HepG2 (cell line): ENCODE results near the gene GORASP2. TPM values are rescaled to one million over a fixed set of nuclear protein-coding genes. Genes with fewer than 3 reads are reported as not detected.
A peak's percentile ranks its signal among the peaks of the same experiment; 100 is the strongest.

Experiments used
- NBN ChIP-seq: fragments of 450-650 bp; conservative IDR thresholded peaks from 2 replicates; pipeline ENCODE4 v1.6.1; 2017
- PHF20 ChIP-seq: sonication (generic); formaldehyde crosslinking; IDR thresholded peaks from 2 replicates; pipeline ENCODE4 v1.5.0; 2020; ENCODE audit warnings: mild to moderate bottlenecking, missing genetic modification reagents
- RBM22 ChIP-seq: fragments of 200-400 bp; formaldehyde crosslinking; optimal IDR thresholded peaks from 2 replicates; pipeline ENCODE3; 2017; ENCODE audit warnings: mild to moderate bottlenecking, low read length, moderate library complexity
- polyA plus RNA-seq, 8 experiments: library from polyadenylated mRNA; depleted of rRNA in 3 of 8; stranded (reverse) in 7 of 8; unstranded in 1 of 8; fragments of >200 nt; fragmentation: Illumina TruSeq in 4 of 8; extraction: Trizol in 4 of 8; gene quantifications; 2 replicates each; pipeline versions ENCODE4 v1.2.1 to v1.2.3, GENCODE V29; 2011 to 2016; ENCODE audit warnings: low read depth in 4 of 8, missing spikeins in 1 of 8, mixed read lengths in 1 of 8; ENCODE audit not compliant: insufficient read depth in 1 of 8
- total RNA-seq, 5 experiments: library from RNA; depleted of rRNA; stranded (reverse); fragments of >200 nt; fragmentation: Illumina TruSeq; extraction: Trizol; gene quantifications; 2 replicates each; pipeline ENCODE4 v1.2.3, GENCODE V29; 2016; ENCODE audit warnings: low read depth in 1 of 5
- TF ChIP-seq, protein P1 (sequence below): sonication (generic); formaldehyde crosslinking; IDR thresholded peaks from 2 replicates; pipeline ENCODE4 v1.4.0; 2020; ENCODE audit warnings: mild to moderate bottlenecking, missing genetic modification reagents
- TF ChIP-seq, protein P2 (sequence below): IDR thresholded peaks from 2 replicates; pipeline ENCODE4 v1.6.1; 2016; ENCODE audit warnings: control low read depth
- TF ChIP-seq, protein P3 (sequence below), 2 experiments: sonication (generic) in 1 of 2; formaldehyde crosslinking in 1 of 2; IDR thresholded peaks; 2 replicates each; pipeline versions ENCODE4 v1.4.0 to v1.6.1; 2018 to 2020; ENCODE audit warnings: missing genetic modification reagents in 2 of 2, borderline replicate concordance in 1 of 2, low read depth in 1 of 2, mild to moderate bottlenecking in 1 of 2, missing biosample characterization in 1 of 2
- TF ChIP-seq, protein P4 (sequence below): sonication (generic); formaldehyde crosslinking; IDR thresholded peaks from 2 replicates; pipeline ENCODE4 v1.5.0; 2020; ENCODE audit warnings: mild to moderate bottlenecking, missing genetic modification reagents, moderate library complexity
- TF ChIP-seq, protein P5 (sequence below): IDR thresholded peaks from 2 replicates; pipeline ENCODE4 v1.6.1; 2016; ENCODE audit warnings: low read depth, missing genetic modification reagents, missing compliant biosample characterization

Gene GORASP2
- total and polyA plus RNA-seq, 2 of the 13 experiments (the other 11 are each of a cell fraction or from before 2014, with no cell fraction given) = 103 to 239 TPM

DNA sequence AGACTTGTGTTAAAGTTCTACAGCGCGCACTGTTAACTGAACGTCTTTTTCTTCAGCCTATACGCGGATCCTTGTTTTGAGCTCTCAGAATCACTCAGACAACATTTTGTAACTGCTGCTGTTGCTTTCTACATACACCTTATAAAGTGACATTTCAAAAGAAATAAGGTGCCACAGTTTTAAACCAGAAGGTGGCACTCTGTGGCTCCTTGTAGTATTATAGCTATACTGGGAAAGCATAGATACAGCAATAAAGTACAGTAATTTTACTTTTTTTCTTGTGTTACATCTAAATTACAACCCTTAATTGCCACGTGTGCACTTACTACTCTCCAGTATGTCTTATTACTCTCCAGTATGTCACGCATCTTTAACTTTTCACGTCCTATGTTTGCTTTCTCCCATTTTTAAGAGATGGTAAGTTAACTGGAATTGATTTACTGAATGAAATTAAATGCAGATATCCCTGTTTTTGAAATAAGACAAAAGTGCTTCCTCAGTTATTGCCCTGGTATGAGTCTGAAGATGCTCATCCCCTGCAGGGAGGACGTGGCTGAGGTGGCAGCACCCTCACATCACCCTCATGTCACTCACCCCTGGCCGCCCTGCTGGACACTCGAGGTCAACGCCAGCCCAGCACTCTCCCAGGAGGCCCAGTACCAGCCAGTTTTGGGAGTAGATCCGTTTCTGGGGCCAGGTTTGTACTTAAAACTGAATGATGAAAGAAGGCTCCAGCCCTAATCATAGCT lies 37.8 kb downstream of the GORASP2 start (continued):
- TF ChIP-seq, protein P1, sequence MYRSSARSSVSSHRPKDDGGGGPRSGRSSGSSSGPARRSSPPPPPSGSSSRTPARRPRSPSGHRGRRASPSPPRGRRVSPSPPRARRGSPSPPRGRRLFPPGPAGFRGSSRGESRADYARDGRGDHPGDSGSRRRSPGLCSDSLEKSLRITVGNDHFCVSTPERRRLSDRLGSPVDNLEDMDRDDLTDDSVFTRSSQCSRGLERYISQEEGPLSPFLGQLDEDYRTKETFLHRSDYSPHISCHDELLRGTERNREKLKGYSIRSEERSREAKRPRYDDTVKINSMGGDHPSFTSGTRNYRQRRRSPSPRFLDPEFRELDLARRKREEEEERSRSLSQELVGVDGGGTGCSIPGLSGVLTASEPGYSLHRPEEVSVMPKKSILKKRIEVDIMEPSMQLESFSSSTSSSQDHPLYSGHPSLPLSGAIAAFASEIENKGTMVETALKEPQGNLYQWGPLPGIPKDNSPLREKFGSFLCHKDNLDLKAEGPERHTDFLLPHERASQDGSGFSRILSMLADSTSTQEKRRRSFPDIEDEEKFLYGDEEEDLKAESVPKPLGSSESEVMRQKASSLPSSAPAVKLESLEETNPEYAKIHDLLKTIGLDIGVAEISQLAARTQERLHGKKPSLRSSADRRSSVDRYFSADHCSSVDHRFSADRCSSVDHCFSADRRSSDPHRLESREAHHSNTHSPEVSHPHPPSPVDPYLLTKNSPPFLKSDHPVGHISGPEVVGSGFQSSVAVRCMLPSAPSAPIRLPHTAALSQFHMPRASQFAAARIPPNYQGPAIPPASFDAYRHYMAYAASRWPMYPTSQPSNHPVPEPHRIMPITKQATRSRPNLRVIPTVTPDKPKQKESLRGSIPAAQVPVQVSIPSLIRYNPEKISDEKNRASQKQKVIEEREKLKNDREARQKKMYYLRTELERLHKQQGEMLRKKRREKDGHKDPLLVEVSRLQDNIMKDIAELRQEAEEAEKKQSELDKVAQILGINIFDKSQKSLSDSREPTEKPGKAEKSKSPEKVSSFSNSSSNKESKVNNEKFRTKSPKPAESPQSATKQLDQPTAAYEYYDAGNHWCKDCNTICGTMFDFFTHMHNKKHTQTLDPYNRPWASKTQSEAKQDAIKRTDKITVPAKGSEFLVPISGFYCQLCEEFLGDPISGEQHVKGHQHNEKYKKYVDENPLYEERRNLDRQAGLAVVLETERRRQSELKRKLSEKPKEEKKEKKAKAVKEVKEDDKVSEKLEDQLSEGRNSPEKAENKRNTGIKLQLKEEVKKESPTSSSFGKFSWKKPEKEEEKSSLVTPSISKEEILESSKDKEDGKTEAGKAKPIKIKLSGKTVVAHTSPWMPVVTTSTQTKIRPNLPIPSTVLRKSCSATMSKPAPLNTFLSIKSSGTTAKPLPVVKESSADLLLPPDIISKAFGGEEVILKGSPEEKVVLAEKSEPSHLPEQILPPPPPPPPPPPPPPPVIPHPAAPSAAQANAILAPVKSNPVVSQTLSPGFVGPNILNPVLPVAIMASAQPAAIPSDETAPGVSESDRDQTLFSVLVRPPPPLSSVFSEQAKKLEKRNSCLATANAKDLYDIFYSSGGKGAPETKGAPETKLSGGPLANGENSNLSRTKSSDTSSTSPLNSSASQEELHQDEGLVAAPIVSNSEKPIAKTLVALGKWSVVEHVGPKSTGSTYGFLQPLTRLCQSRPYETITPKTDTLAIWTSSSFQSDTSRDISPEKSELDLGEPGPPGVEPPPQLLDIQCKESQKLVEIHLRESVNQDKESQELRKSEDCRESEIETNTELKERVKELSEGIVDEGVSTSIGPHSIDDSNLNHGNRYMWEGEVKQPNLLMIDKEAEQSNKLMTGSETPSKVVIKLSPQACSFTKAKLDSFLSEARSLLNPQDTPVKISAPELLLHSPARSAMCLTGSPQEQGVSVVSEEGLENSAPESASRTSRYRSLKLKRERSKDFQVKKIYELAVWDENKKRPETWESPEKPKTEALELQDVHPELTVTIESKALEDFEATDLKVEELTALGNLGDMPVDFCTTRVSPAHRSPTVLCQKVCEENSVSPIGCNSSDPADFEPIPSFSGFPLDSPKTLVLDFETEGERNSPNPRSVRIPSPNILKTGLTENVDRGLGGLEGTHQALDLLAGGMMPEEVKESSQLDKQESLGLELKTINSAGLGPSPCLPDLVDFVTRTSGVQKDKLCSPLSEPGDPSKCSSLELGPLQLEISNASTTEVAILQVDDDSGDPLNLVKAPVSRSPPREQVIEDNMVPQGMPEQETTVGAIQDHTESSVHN (CRISPR knock-in tag) = no peak
- TF ChIP-seq, protein P2, sequence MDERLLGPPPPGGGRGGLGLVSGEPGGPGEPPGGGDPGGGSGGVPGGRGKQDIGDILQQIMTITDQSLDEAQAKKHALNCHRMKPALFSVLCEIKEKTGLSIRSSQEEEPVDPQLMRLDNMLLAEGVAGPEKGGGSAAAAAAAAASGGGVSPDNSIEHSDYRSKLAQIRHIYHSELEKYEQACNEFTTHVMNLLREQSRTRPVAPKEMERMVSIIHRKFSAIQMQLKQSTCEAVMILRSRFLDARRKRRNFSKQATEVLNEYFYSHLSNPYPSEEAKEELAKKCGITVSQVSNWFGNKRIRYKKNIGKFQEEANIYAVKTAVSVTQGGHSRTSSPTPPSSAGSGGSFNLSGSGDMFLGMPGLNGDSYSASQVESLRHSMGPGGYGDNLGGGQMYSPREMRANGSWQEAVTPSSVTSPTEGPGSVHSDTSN (CRISPR knock-in tag) = peak; percentile 37; the same call in 1 of the 2 replicates
- TF ChIP-seq, protein P3, sequence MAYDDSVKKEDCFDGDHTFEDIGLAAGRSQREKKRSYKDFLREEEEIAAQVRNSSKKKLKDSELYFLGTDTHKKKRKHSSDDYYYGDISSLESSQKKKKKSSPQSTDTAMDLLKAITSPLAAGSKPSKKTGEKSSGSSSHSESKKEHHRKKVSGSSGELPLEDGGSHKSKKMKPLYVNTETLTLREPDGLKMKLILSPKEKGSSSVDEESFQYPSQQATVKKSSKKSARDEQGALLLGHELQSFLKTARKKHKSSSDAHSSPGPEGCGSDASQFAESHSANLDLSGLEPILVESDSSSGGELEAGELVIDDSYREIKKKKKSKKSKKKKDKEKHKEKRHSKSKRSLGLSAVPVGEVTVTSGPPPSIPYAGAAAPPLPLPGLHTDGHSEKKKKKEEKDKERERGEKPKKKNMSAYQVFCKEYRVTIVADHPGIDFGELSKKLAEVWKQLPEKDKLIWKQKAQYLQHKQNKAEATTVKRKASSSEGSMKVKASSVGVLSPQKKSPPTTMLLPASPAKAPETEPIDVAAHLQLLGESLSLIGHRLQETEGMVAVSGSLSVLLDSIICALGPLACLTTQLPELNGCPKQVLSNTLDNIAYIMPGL (CRISPR knock-in tag; IDR thresholded peaks at IDR 0.05; ENCODE audit: borderline replicate concordance in 1 of 2, low read depth in 1 of 2) = peak in 1 of 2 experiments; percentile 32; a peak in 1 of 4 replicates
- TF ChIP-seq NBN (no peak), PHF20 (CRISPR knock-in tag) (no peak), RBM22 (peak; percentile 91)
- TF ChIP-seq, protein P4, sequence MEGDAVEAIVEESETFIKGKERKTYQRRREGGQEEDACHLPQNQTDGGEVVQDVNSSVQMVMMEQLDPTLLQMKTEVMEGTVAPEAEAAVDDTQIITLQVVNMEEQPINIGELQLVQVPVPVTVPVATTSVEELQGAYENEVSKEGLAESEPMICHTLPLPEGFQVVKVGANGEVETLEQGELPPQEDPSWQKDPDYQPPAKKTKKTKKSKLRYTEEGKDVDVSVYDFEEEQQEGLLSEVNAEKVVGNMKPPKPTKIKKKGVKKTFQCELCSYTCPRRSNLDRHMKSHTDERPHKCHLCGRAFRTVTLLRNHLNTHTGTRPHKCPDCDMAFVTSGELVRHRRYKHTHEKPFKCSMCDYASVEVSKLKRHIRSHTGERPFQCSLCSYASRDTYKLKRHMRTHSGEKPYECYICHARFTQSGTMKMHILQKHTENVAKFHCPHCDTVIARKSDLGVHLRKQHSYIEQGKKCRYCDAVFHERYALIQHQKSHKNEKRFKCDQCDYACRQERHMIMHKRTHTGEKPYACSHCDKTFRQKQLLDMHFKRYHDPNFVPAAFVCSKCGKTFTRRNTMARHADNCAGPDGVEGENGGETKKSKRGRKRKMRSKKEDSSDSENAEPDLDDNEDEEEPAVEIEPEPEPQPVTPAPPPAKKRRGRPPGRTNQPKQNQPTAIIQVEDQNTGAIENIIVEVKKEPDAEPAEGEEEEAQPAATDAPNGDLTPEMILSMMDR (CRISPR knock-in tag) = peak; percentile 36
- TF ChIP-seq, protein P5, sequence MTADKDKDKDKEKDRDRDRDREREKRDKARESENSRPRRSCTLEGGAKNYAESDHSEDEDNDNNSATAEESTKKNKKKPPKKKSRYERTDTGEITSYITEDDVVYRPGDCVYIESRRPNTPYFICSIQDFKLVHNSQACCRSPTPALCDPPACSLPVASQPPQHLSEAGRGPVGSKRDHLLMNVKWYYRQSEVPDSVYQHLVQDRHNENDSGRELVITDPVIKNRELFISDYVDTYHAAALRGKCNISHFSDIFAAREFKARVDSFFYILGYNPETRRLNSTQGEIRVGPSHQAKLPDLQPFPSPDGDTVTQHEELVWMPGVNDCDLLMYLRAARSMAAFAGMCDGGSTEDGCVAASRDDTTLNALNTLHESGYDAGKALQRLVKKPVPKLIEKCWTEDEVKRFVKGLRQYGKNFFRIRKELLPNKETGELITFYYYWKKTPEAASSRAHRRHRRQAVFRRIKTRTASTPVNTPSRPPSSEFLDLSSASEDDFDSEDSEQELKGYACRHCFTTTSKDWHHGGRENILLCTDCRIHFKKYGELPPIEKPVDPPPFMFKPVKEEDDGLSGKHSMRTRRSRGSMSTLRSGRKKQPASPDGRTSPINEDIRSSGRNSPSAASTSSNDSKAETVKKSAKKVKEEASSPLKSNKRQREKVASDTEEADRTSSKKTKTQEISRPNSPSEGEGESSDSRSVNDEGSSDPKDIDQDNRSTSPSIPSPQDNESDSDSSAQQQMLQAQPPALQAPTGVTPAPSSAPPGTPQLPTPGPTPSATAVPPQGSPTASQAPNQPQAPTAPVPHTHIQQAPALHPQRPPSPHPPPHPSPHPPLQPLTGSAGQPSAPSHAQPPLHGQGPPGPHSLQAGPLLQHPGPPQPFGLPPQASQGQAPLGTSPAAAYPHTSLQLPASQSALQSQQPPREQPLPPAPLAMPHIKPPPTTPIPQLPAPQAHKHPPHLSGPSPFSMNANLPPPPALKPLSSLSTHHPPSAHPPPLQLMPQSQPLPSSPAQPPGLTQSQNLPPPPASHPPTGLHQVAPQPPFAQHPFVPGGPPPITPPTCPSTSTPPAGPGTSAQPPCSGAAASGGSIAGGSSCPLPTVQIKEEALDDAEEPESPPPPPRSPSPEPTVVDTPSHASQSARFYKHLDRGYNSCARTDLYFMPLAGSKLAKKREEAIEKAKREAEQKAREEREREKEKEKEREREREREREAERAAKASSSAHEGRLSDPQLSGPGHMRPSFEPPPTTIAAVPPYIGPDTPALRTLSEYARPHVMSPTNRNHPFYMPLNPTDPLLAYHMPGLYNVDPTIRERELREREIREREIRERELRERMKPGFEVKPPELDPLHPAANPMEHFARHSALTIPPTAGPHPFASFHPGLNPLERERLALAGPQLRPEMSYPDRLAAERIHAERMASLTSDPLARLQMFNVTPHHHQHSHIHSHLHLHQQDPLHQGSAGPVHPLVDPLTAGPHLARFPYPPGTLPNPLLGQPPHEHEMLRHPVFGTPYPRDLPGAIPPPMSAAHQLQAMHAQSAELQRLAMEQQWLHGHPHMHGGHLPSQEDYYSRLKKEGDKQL (CRISPR knock-in tag) = no peak
